Measurements from ENCODE around the gene ALG12.

ALG12 gene

DNA sequence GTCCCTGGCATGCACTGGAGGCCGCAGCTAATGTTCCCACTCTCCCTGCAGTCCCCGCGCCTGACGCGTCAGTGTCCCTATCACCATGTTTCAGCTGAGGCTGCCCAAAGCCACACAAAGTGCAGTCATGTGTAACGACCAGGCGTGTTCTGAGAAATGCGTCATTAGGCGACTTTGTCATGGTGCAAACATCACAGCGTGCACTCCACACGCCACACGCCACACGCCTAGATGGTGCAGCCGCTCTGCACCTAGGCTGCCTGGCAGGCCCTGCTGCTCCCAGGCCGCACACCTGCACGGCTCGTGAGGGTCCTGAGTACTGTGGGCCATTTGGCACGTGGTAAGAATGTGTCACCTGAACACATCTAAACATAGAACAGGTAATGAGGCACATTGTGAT lies 2.6 kb upstream of the ALG12 start:
- TF ChIP-seq, protein P1, sequence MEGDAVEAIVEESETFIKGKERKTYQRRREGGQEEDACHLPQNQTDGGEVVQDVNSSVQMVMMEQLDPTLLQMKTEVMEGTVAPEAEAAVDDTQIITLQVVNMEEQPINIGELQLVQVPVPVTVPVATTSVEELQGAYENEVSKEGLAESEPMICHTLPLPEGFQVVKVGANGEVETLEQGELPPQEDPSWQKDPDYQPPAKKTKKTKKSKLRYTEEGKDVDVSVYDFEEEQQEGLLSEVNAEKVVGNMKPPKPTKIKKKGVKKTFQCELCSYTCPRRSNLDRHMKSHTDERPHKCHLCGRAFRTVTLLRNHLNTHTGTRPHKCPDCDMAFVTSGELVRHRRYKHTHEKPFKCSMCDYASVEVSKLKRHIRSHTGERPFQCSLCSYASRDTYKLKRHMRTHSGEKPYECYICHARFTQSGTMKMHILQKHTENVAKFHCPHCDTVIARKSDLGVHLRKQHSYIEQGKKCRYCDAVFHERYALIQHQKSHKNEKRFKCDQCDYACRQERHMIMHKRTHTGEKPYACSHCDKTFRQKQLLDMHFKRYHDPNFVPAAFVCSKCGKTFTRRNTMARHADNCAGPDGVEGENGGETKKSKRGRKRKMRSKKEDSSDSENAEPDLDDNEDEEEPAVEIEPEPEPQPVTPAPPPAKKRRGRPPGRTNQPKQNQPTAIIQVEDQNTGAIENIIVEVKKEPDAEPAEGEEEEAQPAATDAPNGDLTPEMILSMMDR (IDR thresholded peaks at IDR 0.05; ENCODE audit: low read depth, low read length): no peak
- H3K4me3 ChIP-seq (ENCODE audit: low read depth, low read length): no peak overlapping the region

DNA sequence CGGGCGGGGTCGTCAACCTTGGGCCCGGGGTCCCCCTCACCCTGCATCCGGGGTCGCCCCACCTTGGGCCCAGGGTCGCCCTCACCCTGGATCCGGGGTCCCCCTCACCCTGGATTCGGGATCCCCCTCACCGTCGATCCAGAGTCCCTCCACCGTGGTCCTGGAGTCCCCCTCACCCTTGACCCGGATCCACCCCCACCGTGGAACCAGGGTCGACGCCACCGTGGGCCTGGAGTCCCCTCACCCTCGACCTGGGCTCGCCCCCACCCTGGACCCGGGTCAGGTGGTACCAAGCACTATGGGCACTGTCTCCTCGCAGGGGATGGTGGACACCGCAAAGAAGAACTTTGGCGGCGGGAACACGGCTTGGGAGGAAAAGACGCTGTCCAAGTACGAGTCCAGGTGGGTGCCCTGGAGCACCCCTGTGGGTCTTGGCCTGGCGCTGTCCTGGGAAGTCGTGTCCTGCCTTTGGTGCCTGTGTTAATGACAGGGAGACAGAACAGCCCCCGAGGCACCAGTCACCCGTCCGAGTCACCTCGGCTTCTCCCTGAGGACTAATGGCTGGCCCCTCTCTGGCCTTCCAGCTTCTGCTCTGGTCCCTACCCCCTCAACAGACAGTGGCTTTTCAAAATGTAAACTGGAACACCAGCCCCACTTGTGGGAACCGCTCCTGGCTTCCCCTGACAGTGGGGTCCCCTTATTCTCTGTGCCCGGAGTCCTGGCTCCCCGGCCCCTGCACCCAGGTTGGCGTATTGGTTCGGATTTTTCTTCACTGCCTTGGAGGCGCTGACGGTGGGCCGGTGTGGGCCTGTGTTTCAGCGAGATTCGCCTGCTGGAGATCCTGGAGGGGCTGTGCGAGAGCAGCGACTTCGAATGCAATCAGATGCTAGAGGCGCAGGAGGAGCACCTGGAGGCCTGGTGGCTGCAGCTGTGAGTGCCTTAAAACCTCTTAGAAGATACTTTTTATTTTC lies 958 bp upstream of the ALG12 start:
- TF ChIP-seq, protein P1 (IDR thresholded peaks at IDR 0.05; ENCODE audit: low read depth, low read length): no peak
- peak overlapping the region; percentile 68 for H3K4me3 ChIP-seq (ENCODE audit: low read depth, low read length)

DNA sequence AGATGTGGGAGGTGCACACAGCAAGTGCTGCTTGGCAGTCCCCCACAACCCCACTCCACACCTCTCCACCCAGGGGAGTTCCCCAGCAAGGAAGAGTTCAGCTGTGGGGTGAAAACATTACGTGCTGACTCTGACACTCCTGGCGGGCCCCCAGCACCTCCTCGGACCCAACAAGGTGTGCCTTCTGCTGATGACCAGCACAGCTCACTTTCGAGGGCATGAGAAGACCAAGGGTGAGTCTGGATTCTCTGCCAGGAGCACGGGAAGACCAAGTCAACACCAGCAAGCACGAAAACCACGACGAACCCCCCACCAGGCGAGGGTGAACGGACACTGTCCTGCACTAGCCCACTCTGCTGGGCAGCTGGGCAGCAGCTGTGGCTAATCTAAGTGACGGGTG lies 1.4 kb downstream of the ALG12 start:
- H3K4me3 ChIP-seq (ENCODE audit: low read depth, low read length): no peak overlapping the region

DNA sequence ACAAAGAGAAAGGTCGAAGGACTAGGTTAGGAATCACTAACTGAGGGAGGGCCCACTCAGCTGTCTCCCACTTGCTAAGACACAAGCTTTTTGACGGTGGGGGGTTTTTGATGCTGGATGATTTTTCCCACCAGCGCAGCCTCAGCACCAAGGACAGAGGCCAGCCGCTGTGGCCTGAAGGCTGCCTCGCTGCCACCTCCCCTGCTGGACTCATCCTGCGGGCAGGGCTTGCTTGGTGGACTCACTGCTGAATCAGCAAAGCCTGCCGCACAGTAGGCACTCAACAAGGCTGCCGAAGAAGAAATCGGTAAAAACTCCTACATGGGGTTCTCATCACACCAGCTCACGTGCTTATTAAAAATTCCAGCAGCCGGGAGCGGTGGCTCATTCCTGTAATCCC lies 2.6 kb downstream of the ALG12 start:
- no peak overlapping the region for H3K4me3 ChIP-seq (ENCODE audit: low read depth, low read length)
- TF ChIP-seq, protein P1 (IDR thresholded peaks at IDR 0.05; ENCODE audit: low read depth, low read length): no peak

More for the DNA sequence above, 1.4 kb downstream of the ALG12 start:
- TF ChIP-seq, protein P1 (IDR thresholded peaks at IDR 0.05; ENCODE audit: low read depth, low read length): no peak

DNA sequence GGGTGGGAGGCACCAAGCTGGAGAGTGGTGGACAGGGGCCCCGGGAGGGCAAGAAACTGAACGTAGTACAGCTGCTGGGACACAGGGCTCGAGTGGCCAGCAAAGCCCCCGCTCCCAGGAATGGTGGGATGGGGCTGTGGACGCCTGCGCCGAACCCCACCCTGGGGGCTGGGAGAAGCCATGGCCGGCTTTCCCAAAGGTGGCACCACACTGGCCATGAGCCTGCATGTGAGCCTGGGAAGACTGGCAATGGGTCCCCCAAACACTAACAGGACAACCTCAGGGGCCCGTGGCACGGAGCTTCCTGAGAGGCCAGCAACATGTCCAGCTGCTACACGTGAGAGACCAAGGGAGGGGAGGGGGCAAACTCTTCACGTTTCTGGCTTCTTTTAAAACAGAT lies 4.0 kb downstream of the ALG12 start:
- H3K4me3 ChIP-seq (ENCODE audit: low read depth, low read length): no peak overlapping the region
- TF ChIP-seq, protein P1 (IDR thresholded peaks at IDR 0.05; ENCODE audit: low read depth, low read length): no peak

DNA sequence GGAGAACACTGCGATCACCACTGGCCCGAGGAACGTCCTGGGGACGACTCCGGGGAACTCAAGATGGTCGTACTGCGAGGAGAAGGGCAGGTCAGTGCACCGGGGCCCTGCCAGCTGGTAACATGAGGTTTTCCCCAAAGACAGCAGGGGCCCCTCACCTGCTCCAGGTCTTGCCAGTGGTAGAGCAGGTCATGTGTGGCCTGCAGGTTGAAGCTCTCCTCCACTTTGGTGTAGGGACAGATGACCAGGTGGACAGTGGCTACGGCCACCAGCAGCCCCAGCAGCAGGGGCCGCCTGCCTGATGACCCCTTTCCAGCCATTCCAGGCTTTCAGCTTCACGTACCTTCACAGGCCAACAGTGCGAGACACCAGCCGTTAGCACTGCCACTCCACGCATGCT lies 4.8 kb downstream of the ALG12 start:
- TF ChIP-seq, protein P1 (IDR thresholded peaks at IDR 0.05; ENCODE audit: low read depth, low read length): no peak

DNA sequence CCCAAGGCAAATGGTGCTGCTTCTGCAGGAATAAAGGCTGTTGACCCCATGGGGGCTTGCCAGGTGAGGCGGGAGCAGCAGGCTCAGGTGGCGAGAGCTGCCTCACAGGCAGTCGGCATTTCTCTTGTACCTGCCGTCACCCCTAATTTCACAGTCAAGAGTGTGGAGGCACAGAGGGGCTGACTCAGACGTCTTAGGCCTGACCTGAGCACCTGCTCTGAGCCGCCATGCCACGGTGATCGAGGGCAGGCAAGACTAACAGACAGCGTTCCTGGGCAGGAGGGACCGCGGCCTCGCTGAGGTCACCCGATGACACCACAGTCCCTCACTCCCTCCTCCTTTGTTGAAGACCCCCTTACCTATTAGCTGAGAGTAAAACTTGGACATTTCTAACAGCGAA lies 5.2 kb downstream of the ALG12 start:
- no peak overlapping the region for H3K4me3 ChIP-seq (ENCODE audit: low read depth, low read length)
- TF ChIP-seq, protein P1 (IDR thresholded peaks at IDR 0.05; ENCODE audit: low read depth, low read length): no peak

More for the DNA sequence above, 4.8 kb downstream of the ALG12 start:
- H3K4me3 ChIP-seq (ENCODE audit: low read depth, low read length): no peak overlapping the region

Data from WI38 (cell line).